Measurements from ENCODE around the gene HS3ST5. TPM values are rescaled to one million over a fixed set of nuclear protein-coding genes. Genes with fewer than 3 reads are reported as not detected.

The HS3ST5 gene
- total and polyA plus RNA-seq, 2 experiments from 2014 or later = 2.8 to 3.5 TPM

DNA sequence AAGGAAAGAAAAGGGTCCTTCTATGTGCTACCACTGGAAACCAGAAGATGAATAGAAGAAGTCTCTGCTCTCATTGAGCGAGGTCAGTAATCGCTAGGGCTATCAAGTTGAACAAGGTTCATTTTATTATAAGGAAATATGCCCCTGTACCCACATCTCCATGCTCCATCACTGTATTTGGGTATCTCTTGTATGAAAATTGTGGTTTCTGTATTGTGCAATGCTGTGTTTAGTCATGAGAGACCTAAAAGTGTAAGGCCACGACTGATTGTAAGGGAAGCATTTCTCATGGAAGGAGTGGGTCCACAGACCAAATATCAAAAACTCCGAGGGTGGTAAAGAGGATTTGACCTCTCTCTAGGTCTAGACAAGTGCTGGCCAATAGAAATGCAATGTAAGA, 3.6 kb upstream of the HS3ST5 start (continued):
- TF ChIP-seq, protein P1, sequence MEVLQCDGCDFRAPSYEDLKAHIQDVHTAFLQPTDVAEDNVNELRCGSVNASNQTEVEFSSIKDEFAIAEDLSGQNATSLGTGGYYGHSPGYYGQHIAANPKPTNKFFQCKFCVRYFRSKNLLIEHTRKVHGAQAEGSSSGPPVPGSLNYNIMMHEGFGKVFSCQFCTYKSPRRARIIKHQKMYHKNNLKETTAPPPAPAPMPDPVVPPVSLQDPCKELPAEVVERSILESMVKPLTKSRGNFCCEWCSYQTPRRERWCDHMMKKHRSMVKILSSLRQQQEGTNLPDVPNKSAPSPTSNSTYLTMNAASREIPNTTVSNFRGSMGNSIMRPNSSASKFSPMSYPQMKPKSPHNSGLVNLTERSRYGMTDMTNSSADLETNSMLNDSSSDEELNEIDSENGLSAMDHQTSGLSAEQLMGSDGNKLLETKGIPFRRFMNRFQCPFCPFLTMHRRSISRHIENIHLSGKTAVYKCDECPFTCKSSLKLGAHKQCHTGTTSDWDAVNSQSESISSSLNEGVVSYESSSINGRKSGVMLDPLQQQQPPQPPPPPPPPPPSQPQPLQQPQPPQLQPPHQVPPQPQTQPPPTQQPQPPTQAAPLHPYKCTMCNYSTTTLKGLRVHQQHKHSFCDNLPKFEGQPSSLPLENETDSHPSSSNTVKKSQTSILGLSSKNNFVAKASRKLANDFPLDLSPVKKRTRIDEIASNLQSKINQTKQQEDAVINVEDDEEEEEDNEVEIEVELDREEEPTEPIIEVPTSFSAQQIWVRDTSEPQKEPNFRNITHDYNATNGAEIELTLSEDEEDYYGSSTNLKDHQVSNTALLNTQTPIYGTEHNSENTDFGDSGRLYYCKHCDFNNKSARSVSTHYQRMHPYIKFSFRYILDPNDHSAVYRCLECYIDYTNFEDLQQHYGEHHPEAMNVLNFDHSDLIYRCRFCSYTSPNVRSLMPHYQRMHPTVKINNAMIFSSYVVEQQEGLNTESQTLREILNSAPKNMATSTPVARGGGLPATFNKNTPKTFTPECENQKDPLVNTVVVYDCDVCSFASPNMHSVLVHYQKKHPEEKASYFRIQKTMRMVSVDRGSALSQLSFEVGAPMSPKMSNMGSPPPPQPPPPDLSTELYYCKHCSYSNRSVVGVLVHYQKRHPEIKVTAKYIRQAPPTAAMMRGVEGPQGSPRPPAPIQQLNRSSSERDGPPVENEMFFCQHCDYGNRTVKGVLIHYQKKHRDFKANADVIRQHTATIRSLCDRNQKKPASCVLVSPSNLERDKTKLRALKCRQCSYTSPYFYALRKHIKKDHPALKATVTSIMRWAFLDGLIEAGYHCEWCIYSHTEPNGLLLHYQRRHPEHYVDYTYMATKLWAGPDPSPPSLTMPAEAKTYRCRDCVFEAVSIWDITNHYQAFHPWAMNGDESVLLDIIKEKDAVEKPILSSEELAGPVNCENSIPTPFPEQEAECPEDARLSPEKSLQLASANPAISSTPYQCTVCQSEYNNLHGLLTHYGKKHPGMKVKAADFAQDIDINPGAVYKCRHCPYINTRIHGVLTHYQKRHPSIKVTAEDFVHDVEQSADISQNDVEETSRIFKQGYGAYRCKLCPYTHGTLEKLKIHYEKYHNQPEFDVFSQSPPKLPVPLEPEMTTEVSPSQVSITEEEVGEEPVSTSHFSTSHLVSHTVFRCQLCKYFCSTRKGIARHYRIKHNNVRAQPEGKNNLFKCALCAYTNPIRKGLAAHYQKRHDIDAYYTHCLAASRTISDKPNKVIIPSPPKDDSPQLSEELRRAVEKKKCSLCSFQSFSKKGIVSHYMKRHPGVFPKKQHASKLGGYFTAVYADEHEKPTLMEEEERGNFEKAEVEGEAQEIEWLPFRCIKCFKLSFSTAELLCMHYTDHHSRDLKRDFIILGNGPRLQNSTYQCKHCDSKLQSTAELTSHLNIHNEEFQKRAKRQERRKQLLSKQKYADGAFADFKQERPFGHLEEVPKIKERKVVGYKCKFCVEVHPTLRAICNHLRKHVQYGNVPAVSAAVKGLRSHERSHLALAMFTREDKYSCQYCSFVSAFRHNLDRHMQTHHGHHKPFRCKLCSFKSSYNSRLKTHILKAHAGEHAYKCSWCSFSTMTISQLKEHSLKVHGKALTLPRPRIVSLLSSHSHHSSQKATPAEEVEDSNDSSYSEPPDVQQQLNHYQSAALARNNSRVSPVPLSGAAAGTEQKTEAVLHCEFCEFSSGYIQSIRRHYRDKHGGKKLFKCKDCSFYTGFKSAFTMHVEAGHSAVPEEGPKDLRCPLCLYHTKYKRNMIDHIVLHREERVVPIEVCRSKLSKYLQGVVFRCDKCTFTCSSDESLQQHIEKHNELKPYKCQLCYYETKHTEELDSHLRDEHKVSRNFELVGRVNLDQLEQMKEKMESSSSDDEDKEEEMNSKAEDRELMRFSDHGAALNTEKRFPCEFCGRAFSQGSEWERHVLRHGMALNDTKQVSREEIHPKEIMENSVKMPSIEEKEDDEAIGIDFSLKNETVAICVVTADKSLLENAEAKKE (CRISPR knock-in tag; IDR thresholded peaks at IDR 0.05) = no peak
- TF ChIP-seq EZH2phosphoT487 (IDR thresholded peaks at IDR 0.05; ENCODE audit: unreplicated experiment) = no peak
- TF ChIP-seq, protein P2, sequence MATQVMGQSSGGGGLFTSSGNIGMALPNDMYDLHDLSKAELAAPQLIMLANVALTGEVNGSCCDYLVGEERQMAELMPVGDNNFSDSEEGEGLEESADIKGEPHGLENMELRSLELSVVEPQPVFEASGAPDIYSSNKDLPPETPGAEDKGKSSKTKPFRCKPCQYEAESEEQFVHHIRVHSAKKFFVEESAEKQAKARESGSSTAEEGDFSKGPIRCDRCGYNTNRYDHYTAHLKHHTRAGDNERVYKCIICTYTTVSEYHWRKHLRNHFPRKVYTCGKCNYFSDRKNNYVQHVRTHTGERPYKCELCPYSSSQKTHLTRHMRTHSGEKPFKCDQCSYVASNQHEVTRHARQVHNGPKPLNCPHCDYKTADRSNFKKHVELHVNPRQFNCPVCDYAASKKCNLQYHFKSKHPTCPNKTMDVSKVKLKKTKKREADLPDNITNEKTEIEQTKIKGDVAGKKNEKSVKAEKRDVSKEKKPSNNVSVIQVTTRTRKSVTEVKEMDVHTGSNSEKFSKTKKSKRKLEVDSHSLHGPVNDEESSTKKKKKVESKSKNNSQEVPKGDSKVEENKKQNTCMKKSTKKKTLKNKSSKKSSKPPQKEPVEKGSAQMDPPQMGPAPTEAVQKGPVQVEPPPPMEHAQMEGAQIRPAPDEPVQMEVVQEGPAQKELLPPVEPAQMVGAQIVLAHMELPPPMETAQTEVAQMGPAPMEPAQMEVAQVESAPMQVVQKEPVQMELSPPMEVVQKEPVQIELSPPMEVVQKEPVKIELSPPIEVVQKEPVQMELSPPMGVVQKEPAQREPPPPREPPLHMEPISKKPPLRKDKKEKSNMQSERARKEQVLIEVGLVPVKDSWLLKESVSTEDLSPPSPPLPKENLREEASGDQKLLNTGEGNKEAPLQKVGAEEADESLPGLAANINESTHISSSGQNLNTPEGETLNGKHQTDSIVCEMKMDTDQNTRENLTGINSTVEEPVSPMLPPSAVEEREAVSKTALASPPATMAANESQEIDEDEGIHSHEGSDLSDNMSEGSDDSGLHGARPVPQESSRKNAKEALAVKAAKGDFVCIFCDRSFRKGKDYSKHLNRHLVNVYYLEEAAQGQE (IDR thresholded peaks at IDR 0.05; ENCODE audit: unreplicated experiment) = no peak

DNA sequence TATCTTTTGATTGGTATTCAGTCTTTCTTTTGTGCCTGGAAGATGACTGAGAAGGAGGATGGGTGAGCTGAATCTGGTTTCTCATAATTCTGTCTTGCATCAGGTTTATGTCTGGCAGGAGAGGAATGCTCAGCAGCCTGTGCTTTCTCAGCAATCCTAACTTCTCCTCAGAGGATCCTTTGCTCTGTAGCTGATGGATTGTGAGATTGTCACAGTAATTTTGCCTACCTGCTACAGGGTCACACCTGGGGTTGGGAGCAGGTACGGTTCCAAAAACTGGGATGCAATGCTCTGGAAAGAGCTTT, 2.1 kb upstream of the HS3ST5 start:
- Histone ChIP-seq H4K20me1 (replicated peaks; ENCODE audit: insufficient read depth) (no peaks in the 10 kb centered on the region), H3K79me2 (replicated peaks; ENCODE audit: insufficient read depth) (peaks cover 17% of the 10 kb centered on the region), H3K36me3 (ENCODE audit: insufficient read depth) (no peaks in the 10 kb centered on the region), H3K27ac (ENCODE audit: low read depth) (no peak overlapping the region), H3K9me2 (ENCODE audit: insufficient read depth) (peaks cover 7% of the 10 kb centered on the region), H3K4me3 (no peak overlapping the region; the same call in 1 of the 2 replicates), H3F3A (replicated peaks; ENCODE audit: low read depth) (peaks cover 4% of the 10 kb centered on the region; the same call in 1 of the 2 replicates), H2AFZ (no peak overlapping the region), H3K4me1 (ENCODE audit: insufficient read depth) (peaks cover 30% of the 10 kb centered on the region), H3K4me2 (peak overlapping the region; percentile 75), H3K27me3 (ENCODE audit: insufficient read depth) (no peaks in the 10 kb centered on the region)
- no peak for DNase-seq (ENCODE audit: low spot score)
- Mint-ChIP-seq H3K27ac (peak overlapping the region; percentile 44; the same call in 1 of the 2 replicates), H3K4me1 (peaks cover 25% of the 10 kb centered on the region), H3K27me3 (ENCODE audit: insufficient read depth, low read depth, poor library complexity) (peaks cover 10% of the 10 kb centered on the region), H3K36me3 (ENCODE audit: low read depth) (peaks cover 5% of the 10 kb centered on the region), H3K4me3 (0 out of 3 replicates have a peak overlapping the region, but pooled peaks have one; percentile 10), H3K9me3 (peaks cover 4% of the 10 kb centered on the region; the same call in 1 of the 3 replicates)
- TF ChIP-seq NANOG (IDR thresholded peaks at IDR 0.05; ENCODE audit: borderline replicate concordance) (no peak), EZH2phosphoT487 (IDR thresholded peaks at IDR 0.05; ENCODE audit: unreplicated experiment) (no peak), ZNF331 (CRISPR knock-in tag; IDR thresholded peaks at IDR 0.05; ENCODE audit: low read depth) (no peak), EZH2 (IDR thresholded peaks at IDR 0.05; ENCODE audit: low read depth, unreplicated experiment) (no peak), JUNB (IDR thresholded peaks at IDR 0.05; ENCODE audit: unreplicated experiment) (no peak), CREB1 (CRISPR knock-in tag; IDR thresholded peaks at IDR 0.05; ENCODE audit: low read depth) (no peak)
- TF ChIP-seq, protein P2 (IDR thresholded peaks at IDR 0.05; ENCODE audit: unreplicated experiment) = no peak
- ATAC-seq = no peak

Data from GM23338 (cell line).